Central memory CD8-positive, alpha-beta T cell (primary cell): Measurements from ENCODE around the gene EIF1AX.

Experiments
- ATAC-seq: fragments of 150-1000 bp; cut with Tn5 transposase; replicated peaks from 2 replicates; pipeline ENCODE4 v1.10.0; 2022; ENCODE audit warnings: mild to moderate bottlenecking, moderate FRiP score, moderate number of reproducible peaks; ENCODE audit not compliant: poor library complexity, severe bottlenecking; ENCODE audit errors: extremely low read depth
- DNase-seq, 2 donors: peaks; one replicate each; pipeline ENCODE4 v3.0.0; 2021; ENCODE audit warnings: low spot score in 2 of 2
- H3K27ac Mint-ChIP-seq: one replicate; pipeline ENCODE4 v1.8.0; 2022; ENCODE audit warnings: low read depth, mild to moderate bottlenecking, moderate library complexity, mixed read lengths
- H3K27me3 Mint-ChIP-seq: one replicate; pipeline ENCODE4 v1.8.0; 2022; ENCODE audit warnings: mixed read lengths
- H3K36me3 Mint-ChIP-seq: one replicate; pipeline ENCODE4 v1.8.0; 2022; ENCODE audit warnings: mild to moderate bottlenecking, moderate library complexity, mixed read lengths; ENCODE audit not compliant: insufficient read depth
- H3K4me1 Mint-ChIP-seq: one replicate; pipeline ENCODE4 v1.8.0; 2022; ENCODE audit warnings: mixed read lengths
- H3K4me3 Mint-ChIP-seq: one replicate; pipeline ENCODE4 v1.8.0; 2022; ENCODE audit warnings: mild to moderate bottlenecking, moderate library complexity, mixed read lengths
- H3K9me3 Mint-ChIP-seq: one replicate; pipeline ENCODE4 v1.8.0; 2022; ENCODE audit warnings: mixed read lengths

Gene EIF1AX

GRCh38 chrX:20118065-20118824, 23.4 kb downstream of the EIF1AX start:
- H3K27me3 Mint-ChIP-seq, result peaks cover 22% of the 10 kb centered on the region
- H3K36me3 Mint-ChIP-seq, result peaks cover 3% of the 10 kb centered on the region
- H3K4me1 Mint-ChIP-seq, result no peaks in the 10 kb centered on the region
- H3K4me3 Mint-ChIP-seq, result no peak overlapping the region
- ATAC-seq (no peak), DNase-seq (no peak)
- H3K27ac Mint-ChIP-seq, result no peak overlapping the region
- no peaks in the 10 kb centered on the region for H3K9me3 Mint-ChIP-seq

GRCh38 chrX:20116577-20117240, 24.9 kb downstream of the EIF1AX start, which contains the start of gene MAP7D2:
MAP7D2 (minus strand) TSS chrX:20116907; CDS start chrX:20116879, 28 bp downstream.
- Mint-ChIP-seq H3K27me3 (peaks cover 22% of the 10 kb centered on the region), H3K9me3 (no peaks in the 10 kb centered on the region), H3K36me3 (peaks cover 3% of the 10 kb centered on the region), H3K4me3 (no peak within 1 kb of the TSS), H3K4me1 (no peaks in the 10 kb centered on the region), H3K27ac (no peak within 1 kb of the TSS)
- ATAC-seq, result no peak
- DNase-seq, result no peak

GRCh38 chrX:20116087-20116576, 25.5 kb downstream of the EIF1AX start:
- no peaks in the 10 kb centered on the region for H3K9me3 Mint-ChIP-seq
- H3K4me3 Mint-ChIP-seq, result no peak overlapping the region
- peaks cover 22% of the 10 kb centered on the region for H3K27me3 Mint-ChIP-seq
- ATAC-seq (no peak), DNase-seq (no peak)
- peaks cover 3% of the 10 kb centered on the region for H3K36me3 Mint-ChIP-seq
- no peaks in the 10 kb centered on the region for H3K4me1 Mint-ChIP-seq
- H3K27ac Mint-ChIP-seq, result no peak overlapping the region

- Mint-ChIP-seq H3K9me3 (no peaks in the 10 kb centered on the region), H3K27ac (no peak overlapping the region), H3K4me1 (no peaks in the 10 kb centered on the region), H3K36me3 (no peaks in the 10 kb centered on the region), H3K4me3 (no peak overlapping the region), H3K27me3 (peaks cover 22% of the 10 kb centered on the region)
- ATAC-seq (no peak), DNase-seq (no peak)
Measured at GRCh38 chrX:20112022-20112774, 29.4 kb downstream of the EIF1AX start.

GRCh38 chrX:20111271-20111670, 30.4 kb downstream of the EIF1AX start:
- Mint-ChIP-seq H3K27ac (no peak overlapping the region), H3K9me3 (no peaks in the 10 kb centered on the region), H3K27me3 (peaks cover 22% of the 10 kb centered on the region), H3K36me3 (no peaks in the 10 kb centered on the region), H3K4me3 (no peak overlapping the region), H3K4me1 (no peaks in the 10 kb centered on the region)
- DNase-seq (no peak), ATAC-seq (no peak)

GRCh38 chrX:20101934-20102581, 39.6 kb downstream of the EIF1AX start:
- no peak overlapping the region for H3K4me3 Mint-ChIP-seq
- no peaks in the 10 kb centered on the region for H3K27me3 Mint-ChIP-seq
- no peaks in the 10 kb centered on the region for H3K36me3 Mint-ChIP-seq
- no peaks in the 10 kb centered on the region for H3K9me3 Mint-ChIP-seq
- H3K4me1 Mint-ChIP-seq, result no peaks in the 10 kb centered on the region
- no peak for ATAC-seq
- no peak for DNase-seq
- H3K27ac Mint-ChIP-seq, result no peak overlapping the region

GRCh38 chrX:20091499-20091898, 50.1 kb downstream of the EIF1AX start:
- Mint-ChIP-seq H3K4me1 (no peaks in the 10 kb centered on the region), H3K27me3 (no peaks in the 10 kb centered on the region), H3K27ac (no peak overlapping the region), H3K36me3 (no peaks in the 10 kb centered on the region), H3K9me3 (no peaks in the 10 kb centered on the region), H3K4me3 (no peak overlapping the region)
- DNase-seq (no peak), ATAC-seq (no peak)

GRCh38 chrX:20089845-20090244, 51.8 kb downstream of the EIF1AX start:
- H3K9me3 Mint-ChIP-seq, result no peaks in the 10 kb centered on the region
- ATAC-seq, result no peak
- no peak overlapping the region for H3K27ac Mint-ChIP-seq

GRCh38 chrX:20080277-20080676, 61.4 kb downstream of the EIF1AX start:
- H3K4me1 Mint-ChIP-seq, result no peaks in the 10 kb centered on the region
- H3K4me3 Mint-ChIP-seq, result no peak overlapping the region
- no peaks in the 10 kb centered on the region for H3K27me3 Mint-ChIP-seq
- no peaks in the 10 kb centered on the region for H3K9me3 Mint-ChIP-seq
- H3K27ac Mint-ChIP-seq, result no peak overlapping the region
- no peak for ATAC-seq
- DNase-seq, result no peak
- no peaks in the 10 kb centered on the region for H3K36me3 Mint-ChIP-seq

More at GRCh38 chrX:20089845-20090244, 51.8 kb downstream of the EIF1AX start:
- Mint-ChIP-seq H3K4me1 (no peaks in the 10 kb centered on the region), H3K4me3 (no peak overlapping the region), H3K27me3 (no peaks in the 10 kb centered on the region), H3K36me3 (no peaks in the 10 kb centered on the region)
- no peak for DNase-seq
